HepG2 (cell line): ENCODE measurements around the gene FBXO41. TPM values are rescaled to one million over a fixed set of nuclear protein-coding genes. Genes with fewer than 3 reads are reported as not detected.
A peak's percentile ranks its signal among the peaks of the same experiment; 100 is the strongest.

ENCODE experiments used
- AGO2 ChIP-seq: fragments of 200-400 bp; formaldehyde crosslinking; optimal IDR thresholded peaks from 2 replicates; pipeline ENCODE3; 2017; ENCODE audit warnings: mild to moderate bottlenecking, low read depth, low read length, moderate library complexity
- BCL6 ChIP-seq: IDR thresholded peaks from 2 replicates; pipeline ENCODE4 v1.6.1; 2016; ENCODE audit warnings: missing genetic modification reagents, missing compliant biosample characterization
- CREM ChIP-seq, 2 experiments: sonication (generic) in 1 of 2; formaldehyde crosslinking in 1 of 2; IDR thresholded peaks; 2 replicates each; pipeline versions ENCODE4 v1.4.0 to v1.6.1; 2016 to 2020; ENCODE audit warnings: antibody characterized with exemption in 1 of 2, mild to moderate bottlenecking in 1 of 2, missing genetic modification reagents in 1 of 2
- EP300 ChIP-seq, 3 experiments: sonication (generic) in 1 of 3; formaldehyde crosslinking in 1 of 3; IDR thresholded peaks; 2 replicates each; pipeline versions ENCODE4 v1.5.1 to v1.6.1; 2011 to 2020; ENCODE audit warnings: low read depth in 2 of 3, low read length in 2 of 3, borderline replicate concordance in 1 of 3, improper control_type of control experiment in 1 of 3, mild to moderate bottlenecking in 1 of 3, missing genetic modification reagents in 1 of 3, moderate library complexity in 1 of 3
- ISX ChIP-seq: sonication (generic); formaldehyde crosslinking; conservative IDR thresholded peaks from 2 replicates; pipeline ENCODE4 v1.5.0; 2020; ENCODE audit warnings: missing genetic modification reagents
- KLF15 ChIP-seq: sonication (generic); formaldehyde crosslinking; IDR thresholded peaks from 2 replicates; pipeline ENCODE4 v1.8.1; 2023; ENCODE audit warnings: borderline replicate concordance, mild to moderate bottlenecking, inconsistent platforms, missing genetic modification reagents, mixed read lengths
- KLF9 ChIP-seq: IDR thresholded peaks from 2 replicates; pipeline ENCODE4 v1.6.1; 2016; ENCODE audit warnings: low read depth
- KMT2B ChIP-seq: IDR thresholded peaks from 2 replicates; pipeline ENCODE4 v1.6.1; 2016; ENCODE audit warnings: missing genetic modification reagents, missing compliant biosample characterization
- LBX2 ChIP-seq: sonication (generic); formaldehyde crosslinking; IDR thresholded peaks from 2 replicates; pipeline ENCODE4 v1.5.0; 2020; ENCODE audit warnings: missing genetic modification reagents, mild to moderate bottlenecking, borderline replicate concordance
- MAZ ChIP-seq, 2 experiments: sonication (generic) in 1 of 2; formaldehyde crosslinking in 1 of 2; IDR thresholded peaks; 2 replicates each; pipeline versions ENCODE4 v1.5.0 to v1.6.1; 2012 to 2020; ENCODE audit warnings: low read depth in 2 of 2, mild to moderate bottlenecking in 2 of 2, borderline replicate concordance in 1 of 2, improper control_type of control experiment in 1 of 2, low read length in 1 of 2, missing genetic modification reagents in 1 of 2, moderate library complexity in 1 of 2
- MEIS1 ChIP-seq: sonication (generic); formaldehyde crosslinking; IDR thresholded peaks from 2 replicates; pipeline ENCODE4 v1.9.0; 2021; ENCODE audit warnings: mild to moderate bottlenecking, missing genetic modification reagents, moderate library complexity, borderline replicate concordance
- MXD4 ChIP-seq: IDR thresholded peaks from 2 replicates; pipeline ENCODE4 v1.6.1; 2016; ENCODE audit warnings: mild to moderate bottlenecking, missing biosample characterization, missing genetic modification reagents
- NCOA2 ChIP-seq: sonication (generic); formaldehyde crosslinking; IDR thresholded peaks from 2 replicates; pipeline ENCODE4 v1.8.0; 2022; ENCODE audit warnings: inconsistent platforms
- NCOR1 ChIP-seq: fragments of 200-600 bp; sonication (generic); IDR thresholded peaks from 2 replicates; pipeline ENCODE4 v1.7.0; 2017; ENCODE audit warnings: antibody characterized with exemption, low read length, borderline replicate concordance
- SMARCC2 ChIP-seq: fragments of 450-650 bp; IDR thresholded peaks from 2 replicates; pipeline ENCODE4 v1.6.1; 2017; ENCODE audit warnings: antibody characterized with exemption, mild to moderate bottlenecking
- TRAFD1 ChIP-seq: sonication (generic); formaldehyde crosslinking; IDR thresholded peaks from 2 replicates; pipeline ENCODE4 v1.5.1; 2020; ENCODE audit warnings: missing genetic modification reagents, mild to moderate bottlenecking, borderline replicate concordance
- ZMYM4 ChIP-seq: sonication (generic); formaldehyde crosslinking; IDR thresholded peaks from 2 replicates; pipeline ENCODE4 v1.8.1; 2023; ENCODE audit warnings: mild to moderate bottlenecking, missing genetic modification reagents
- ZNF101 ChIP-seq: sonication (generic); formaldehyde crosslinking; IDR thresholded peaks from 2 replicates; pipeline ENCODE4 v1.4.0; 2020; ENCODE audit warnings: mild to moderate bottlenecking, low read depth, missing genetic modification reagents, borderline replicate concordance
- ZNF326 ChIP-seq: sonication (generic); formaldehyde crosslinking; IDR thresholded peaks from 2 replicates; pipeline ENCODE4 v1.4.0; 2020; ENCODE audit warnings: missing genetic modification reagents, borderline replicate concordance
- ZNF644 ChIP-seq: IDR thresholded peaks from 2 replicates; pipeline ENCODE4 v1.6.1; 2016; ENCODE audit warnings: low read depth
- ZNF704 ChIP-seq: sonication (generic); formaldehyde crosslinking; IDR thresholded peaks from 2 replicates; pipeline ENCODE4 v1.8.1; 2023; ENCODE audit warnings: mild to moderate bottlenecking, inconsistent platforms, moderate library complexity, missing genetic modification reagents, borderline replicate concordance
- ZNF780A ChIP-seq: sonication (generic); formaldehyde crosslinking; IDR thresholded peaks from 2 replicates; pipeline ENCODE4 v1.8.0; 2022; ENCODE audit warnings: mild to moderate bottlenecking, missing genetic modification reagents, moderate library complexity
- ZNF784 ChIP-seq: sonication (generic); formaldehyde crosslinking; IDR thresholded peaks from 2 replicates; pipeline ENCODE4 v1.5.1; 2020; ENCODE audit warnings: missing genetic modification reagents, mild to moderate bottlenecking, borderline replicate concordance
- polyA plus RNA-seq, 8 experiments: library from polyadenylated mRNA; depleted of rRNA in 3 of 8; stranded (reverse) in 7 of 8; unstranded in 1 of 8; fragments of >200 nt; fragmentation: Illumina TruSeq in 4 of 8; extraction: Trizol in 4 of 8; gene quantifications; 2 replicates each; pipeline versions ENCODE4 v1.2.1 to v1.2.3, GENCODE V29; 2011 to 2016; ENCODE audit warnings: low read depth in 4 of 8, missing spikeins in 1 of 8, mixed read lengths in 1 of 8; ENCODE audit not compliant: insufficient read depth in 1 of 8
- total RNA-seq, 5 experiments: library from RNA; depleted of rRNA; stranded (reverse); fragments of >200 nt; fragmentation: Illumina TruSeq; extraction: Trizol; gene quantifications; 2 replicates each; pipeline ENCODE4 v1.2.3, GENCODE V29; 2016; ENCODE audit warnings: low read depth in 1 of 5

The FBXO41 gene
- total and polyA plus RNA-seq, 2 of the 13 experiments (the other 11 are each of a cell fraction or from before 2014, with no cell fraction given), result 4.2 to 10.3 TPM

GRCh38 chr2:73233154-73233931, 50.9 kb downstream of the FBXO41 start, which contains the start of gene PRADC1 (continued):
- peak; percentile 45; the same call in 1 of the 2 replicates for TF ChIP-seq KLF15 (CRISPR knock-in tag)
- peak; percentile 27 for TF ChIP-seq BCL6 (CRISPR knock-in tag)
- peak in 1 of 2 experiments; percentile 42; a peak in 1 of 4 replicates for TF ChIP-seq EP300 (IDR thresholded peaks at IDR 0.05; ENCODE audit: low read depth in 2 of 2, low read length in 2 of 2)
- TF ChIP-seq EP300 (CRISPR knock-in tag; IDR thresholded peaks at IDR 0.05; ENCODE audit: borderline replicate concordance), result peak; percentile 63
- TF ChIP-seq ZNF101 (CRISPR knock-in tag), result peak; percentile 63; the same call in 1 of the 2 replicates
- TF ChIP-seq MEIS1 (CRISPR knock-in tag), result peak; percentile 54; the same call in 1 of the 2 replicates
- peak; percentile 54; the same call in 1 of the 2 replicates for TF ChIP-seq ZMYM4 (CRISPR knock-in tag)
- peak; percentile 56; the same call in 1 of the 2 replicates for TF ChIP-seq ZNF704 (CRISPR knock-in tag)
- TF ChIP-seq ZNF780A, result peak; percentile 55; the same call in 1 of the 2 replicates
- peak; percentile 97 for TF ChIP-seq MXD4 (CRISPR knock-in tag)
- TF ChIP-seq SMARCC2, result no peak
- peak; percentile 82 for TF ChIP-seq CREM (IDR thresholded peaks at IDR 0.05)
- no peak for TF ChIP-seq CREM (CRISPR knock-in tag; IDR thresholded peaks at IDR 0.05)
- no peak for TF ChIP-seq ISX (CRISPR knock-in tag)
- no peak for TF ChIP-seq ZNF326 (CRISPR knock-in tag)
- TF ChIP-seq NCOA2, result peak; percentile 64
- no peak for TF ChIP-seq ZNF644 (CRISPR knock-in tag)
- TF ChIP-seq MAZ (IDR thresholded peaks at IDR 0.05; ENCODE audit: borderline replicate concordance, low read depth, low read length), result peak; percentile 35; the same call in 1 of the 2 replicates
- TF ChIP-seq MAZ (CRISPR knock-in tag; IDR thresholded peaks at IDR 0.05; ENCODE audit: low read depth), result peak; percentile 82
- no peak; the same call in 1 of the 2 replicates for TF ChIP-seq NCOR1
- no peak for TF ChIP-seq TRAFD1 (CRISPR knock-in tag)
- TF ChIP-seq LBX2 (CRISPR knock-in tag), result no peak; the same call in 1 of the 2 replicates
- TF ChIP-seq AGO2, result peak; percentile 91
- peak; percentile 80 for TF ChIP-seq KMT2B (CRISPR knock-in tag)
- peak; percentile 29; the same call in 1 of the 2 replicates for TF ChIP-seq ZNF784
- TF ChIP-seq KLF9 (CRISPR knock-in tag), result peak; percentile 78; the same call in 1 of the 2 replicates
